ENCODE results near the gene LHFPL3. TPM values are rescaled to one million over a fixed set of nuclear protein-coding genes. Genes with fewer than 3 reads are reported as not detected.

Gene LHFPL3
- total and polyA plus RNA-seq, 2 donors, result 0.26 TPM; not detected in 1

- WGBS, result 87% methylated on average over 1 of the region's 1 CpG
- H3K4me3 ChIP-seq (ENCODE audit: low read depth, low read length), result no peak overlapping the region
- H3K36me3 ChIP-seq (ENCODE audit: insufficient read depth), result no peaks in the 10 kb centered on the region
- no peaks in the 10 kb centered on the region for H3K4me1 ChIP-seq (ENCODE audit: insufficient read depth)
- no peak for DNase-seq (ENCODE audit: extremely low spot score)
- no peak overlapping the region for H3K27ac ChIP-seq (ENCODE audit: low read depth)
Observed at GRCh38 chr7:104938741-104939390, 610.5 kb downstream of the LHFPL3 start.

- H3K27ac ChIP-seq (ENCODE audit: low read depth), result no peak overlapping the region
- DNase-seq (ENCODE audit: extremely low spot score), result no peak
- no peaks in the 10 kb centered on the region for H3K4me1 ChIP-seq (ENCODE audit: insufficient read depth)
- no peaks in the 10 kb centered on the region for H3K36me3 ChIP-seq (ENCODE audit: insufficient read depth)
- no peak overlapping the region for H3K4me3 ChIP-seq (ENCODE audit: low read depth, low read length)
- 95% methylated on average over 43 of the region's 43 CpGs for WGBS
Observed at GRCh38 chr7:104940023-104940710, 611.8 kb downstream of the LHFPL3 start.

GRCh38 chr7:104943502-104944343 is 615.3 kb downstream of the LHFPL3 start:
- WGBS, result 36% methylated on average over 12 of the region's 12 CpGs

GRCh38 chr7:104945599-104945956 is 617.2 kb downstream of the LHFPL3 start:
- Histone ChIP-seq H3K27ac (ENCODE audit: low read depth) (peak overlapping the region; percentile 86), H3K36me3 (ENCODE audit: insufficient read depth) (no peaks in the 10 kb centered on the region), H3K4me3 (ENCODE audit: low read depth, low read length) (no peak overlapping the region), H3K4me1 (ENCODE audit: insufficient read depth) (peaks cover 1% of the 10 kb centered on the region)
- DNase-seq (ENCODE audit: extremely low spot score), result no peak

More at GRCh38 chr7:104943502-104944343, 615.3 kb downstream of the LHFPL3 start:
- DNase-seq (ENCODE audit: extremely low spot score), result peak; percentile 75
- H3K27ac ChIP-seq (ENCODE audit: low read depth), result peak overlapping the region; percentile 83
- peaks cover 1% of the 10 kb centered on the region for H3K4me1 ChIP-seq (ENCODE audit: insufficient read depth)
- no peak overlapping the region for H3K4me3 ChIP-seq (ENCODE audit: low read depth, low read length)
- no peaks in the 10 kb centered on the region for H3K36me3 ChIP-seq (ENCODE audit: insufficient read depth)

GRCh38 chr7:104946338-104946737 is 617.9 kb downstream of the LHFPL3 start:
- Histone ChIP-seq H3K4me1 (ENCODE audit: insufficient read depth) (peaks cover 1% of the 10 kb centered on the region), H3K4me3 (ENCODE audit: low read depth, low read length) (no peak overlapping the region), H3K27ac (ENCODE audit: low read depth) (no peak overlapping the region), H3K36me3 (ENCODE audit: insufficient read depth) (no peaks in the 10 kb centered on the region)
- 7% methylated on average over 2 of the region's 2 CpGs for WGBS
- no peak for DNase-seq (ENCODE audit: extremely low spot score)

- DNase-seq (ENCODE audit: extremely low spot score), result no peak
- Histone ChIP-seq H3K4me1 (ENCODE audit: insufficient read depth) (peaks cover 1% of the 10 kb centered on the region), H3K27ac (ENCODE audit: low read depth) (no peak overlapping the region), H3K36me3 (ENCODE audit: insufficient read depth) (no peaks in the 10 kb centered on the region), H3K4me3 (ENCODE audit: low read depth, low read length) (no peak overlapping the region)
- WGBS, result 93% methylated on average over 5 of the region's 5 CpGs
Observed at GRCh38 chr7:104950006-104950405, 621.6 kb downstream of the LHFPL3 start.

- 31% methylated on average over 2 of the region's 2 CpGs for WGBS
- H3K36me3 ChIP-seq (ENCODE audit: insufficient read depth), result no peaks in the 10 kb centered on the region
- peak overlapping the region; percentile 10 for H3K27ac ChIP-seq (ENCODE audit: low read depth)
- no peak overlapping the region for H3K4me3 ChIP-seq (ENCODE audit: low read depth, low read length)
- no peak for DNase-seq (ENCODE audit: extremely low spot score)
- H3K4me1 ChIP-seq (ENCODE audit: insufficient read depth), result peaks cover 1% of the 10 kb centered on the region
Observed at GRCh38 chr7:104950754-104951153, 622.4 kb downstream of the LHFPL3 start.

- peaks cover 2% of the 10 kb centered on the region for H3K4me1 ChIP-seq (ENCODE audit: insufficient read depth)
- peak overlapping the region; percentile 41 for H3K27ac ChIP-seq (ENCODE audit: low read depth)
- no peaks in the 10 kb centered on the region for H3K36me3 ChIP-seq (ENCODE audit: insufficient read depth)
- WGBS, result 62% methylated on average over 7 of the region's 7 CpGs
- H3K4me3 ChIP-seq (ENCODE audit: low read depth, low read length), result no peak overlapping the region
- DNase-seq (ENCODE audit: extremely low spot score), result no peak
Observed at GRCh38 chr7:104951546-104951945, 623.1 kb downstream of the LHFPL3 start.

GRCh38 chr7:104955276-104955675 is 626.9 kb downstream of the LHFPL3 start:
- Histone ChIP-seq H3K4me1 (ENCODE audit: insufficient read depth) (peaks cover 3% of the 10 kb centered on the region), H3K36me3 (ENCODE audit: insufficient read depth) (no peaks in the 10 kb centered on the region), H3K27ac (ENCODE audit: low read depth) (no peak overlapping the region), H3K4me3 (ENCODE audit: low read depth, low read length) (no peak overlapping the region)
- 70% methylated on average over 2 of the region's 2 CpGs for WGBS
- no peak for DNase-seq (ENCODE audit: extremely low spot score)

Small RNA genes lying within 50 kb of the gene (small RNA-seq; reads per million reads assigned to genes)
- not detected for gene RN7SL8P

Other genes starting within 250 kb of the LHFPL3 start
- 47.6 TPM for gene ORC5, start 120.6 kb upstream of the LHFPL3 start, total RNA-seq
- gene ORC5, start 120.6 kb upstream of the LHFPL3 start, polyA plus RNA-seq, result 12.3 TPM